ENCODE data around the gene PLAC1.

PLAC1 gene

DNA sequence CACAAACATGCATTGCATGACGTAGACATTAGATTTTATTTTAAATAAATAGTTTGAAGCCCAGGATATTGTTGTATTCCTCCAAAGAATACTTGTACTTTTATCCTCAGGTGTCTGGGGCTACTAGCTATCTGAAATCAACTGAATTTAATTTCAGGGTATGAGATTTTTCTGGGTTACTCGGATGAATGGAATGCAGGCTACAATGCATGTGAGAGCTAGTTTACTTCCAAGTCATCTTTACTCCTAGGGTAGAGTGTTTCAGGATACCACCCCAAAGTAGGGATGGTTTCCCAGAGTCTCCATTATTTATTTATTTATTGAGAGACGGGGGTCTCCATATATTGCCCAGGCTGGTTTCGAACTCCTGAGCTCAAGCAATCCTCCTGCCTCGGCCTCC is 131.9 kb downstream of the PLAC1 start:
- Histone ChIP-seq H3K27me3 (ENCODE audit: control insufficient read depth, insufficient read depth, low read length) (no peaks in the 10 kb centered on the region), H3K36me3 (ENCODE audit: control insufficient read depth, insufficient read depth, low read length) (no peaks in the 10 kb centered on the region), H3K9me3 (ENCODE audit: control insufficient read depth, low read length) (no peaks in the 10 kb centered on the region), H3K9ac (ENCODE audit: low read length) (no peak overlapping the region), H3K4me3 (ENCODE audit: low read length) (no peak overlapping the region), H3K4me1 (ENCODE audit: control insufficient read depth, insufficient read depth, low read length) (no peaks in the 10 kb centered on the region)

DNA sequence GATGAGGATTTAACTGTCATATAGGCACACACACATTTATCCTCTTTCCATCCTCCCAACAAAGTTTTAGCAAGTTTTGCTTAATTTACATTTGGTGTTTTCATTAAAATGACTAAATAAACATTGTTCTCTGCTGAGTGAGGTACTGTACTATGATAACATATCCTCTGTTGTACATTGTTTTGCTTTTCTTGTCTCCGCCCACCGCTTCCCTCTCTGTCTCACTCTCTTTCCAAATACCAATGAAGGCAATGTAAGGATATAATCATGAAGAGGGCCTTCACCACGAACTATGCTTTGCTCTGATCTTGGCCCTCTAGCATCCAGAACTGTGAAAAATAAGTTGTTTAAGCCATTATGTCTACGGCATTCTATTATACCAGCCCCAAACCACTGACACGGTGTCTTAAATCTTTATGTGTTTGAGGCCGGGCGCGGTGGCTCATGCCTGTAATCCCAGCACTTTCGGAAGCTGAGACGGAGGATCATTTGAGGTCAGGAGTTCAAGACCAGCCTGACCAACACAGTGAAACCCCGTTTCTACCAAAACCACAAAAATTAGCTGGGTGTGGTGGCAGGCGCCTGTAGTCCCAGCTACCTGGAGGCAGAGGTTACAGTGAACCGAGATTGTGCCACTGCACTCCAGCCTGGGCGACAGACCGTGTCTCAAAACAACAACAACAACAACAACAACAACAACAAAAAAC is 133.0 kb downstream of the PLAC1 start:
- H3K9me3 ChIP-seq (ENCODE audit: control insufficient read depth, low read length): no peaks in the 10 kb centered on the region
- H3K4me3 ChIP-seq (ENCODE audit: low read length): no peak overlapping the region
- no peaks in the 10 kb centered on the region for H3K36me3 ChIP-seq (ENCODE audit: control insufficient read depth, insufficient read depth, low read length)
- H3K4me1 ChIP-seq (ENCODE audit: control insufficient read depth, insufficient read depth, low read length): no peaks in the 10 kb centered on the region
- H3K9ac ChIP-seq (ENCODE audit: low read length): no peak overlapping the region
- no peaks in the 10 kb centered on the region for H3K27me3 ChIP-seq (ENCODE audit: control insufficient read depth, insufficient read depth, low read length)

DNA sequence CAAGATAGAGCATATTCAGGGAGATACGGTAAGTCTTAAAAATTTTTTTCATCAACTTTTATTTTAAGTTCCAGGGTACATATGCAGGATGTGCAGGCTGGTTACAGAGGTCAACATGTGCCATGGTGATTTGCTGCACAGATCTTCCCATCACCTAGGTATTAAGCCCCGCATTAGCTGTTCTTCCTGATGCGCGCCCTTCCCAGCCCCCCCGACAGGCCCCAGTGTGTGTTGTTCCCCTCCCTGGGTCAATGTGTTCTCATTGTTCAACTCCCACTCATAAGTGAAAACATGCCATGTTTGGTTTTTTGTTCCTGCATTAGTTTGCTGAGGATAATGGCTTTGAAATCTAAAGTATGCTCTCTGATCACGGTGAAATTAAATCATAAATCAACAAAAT is 134.1 kb downstream of the PLAC1 start:
- Histone ChIP-seq H3K9ac (ENCODE audit: low read length) (no peak overlapping the region), H3K4me1 (ENCODE audit: control insufficient read depth, insufficient read depth, low read length) (no peaks in the 10 kb centered on the region), H3K4me3 (ENCODE audit: low read length) (no peak overlapping the region), H3K27me3 (ENCODE audit: control insufficient read depth, insufficient read depth, low read length) (no peaks in the 10 kb centered on the region), H3K36me3 (ENCODE audit: control insufficient read depth, insufficient read depth, low read length) (no peaks in the 10 kb centered on the region), H3K9me3 (ENCODE audit: control insufficient read depth, low read length) (no peaks in the 10 kb centered on the region)

DNA sequence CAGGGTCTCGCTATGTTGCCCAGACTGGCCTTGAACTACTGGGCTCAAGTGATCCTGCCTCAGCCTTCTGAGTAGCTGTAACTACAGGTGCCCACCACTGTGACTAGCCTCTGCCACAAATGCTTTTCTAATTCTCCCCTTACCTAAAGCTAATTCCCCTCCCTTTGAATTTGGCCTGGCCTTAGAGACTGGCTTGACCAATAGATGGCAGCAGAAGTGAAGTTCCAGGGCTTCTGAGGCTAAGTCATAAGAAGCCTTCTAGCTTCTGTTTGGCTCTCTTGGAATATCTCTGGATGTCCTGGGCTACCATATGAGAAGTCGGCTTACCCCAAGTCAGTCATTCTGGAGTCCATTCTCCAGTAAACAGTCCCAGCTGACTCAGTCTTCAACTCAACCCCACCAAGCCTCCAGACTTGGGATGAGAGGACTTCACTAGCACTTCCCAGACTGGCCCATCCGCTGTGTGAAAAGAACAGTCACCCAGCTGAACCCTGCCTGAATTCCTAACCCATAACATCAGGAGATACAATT is 137.3 kb downstream of the PLAC1 start:
- Histone ChIP-seq H3K4me3 (ENCODE audit: low read length) (no peak overlapping the region), H3K9ac (ENCODE audit: low read length) (no peak overlapping the region), H3K36me3 (ENCODE audit: control insufficient read depth, insufficient read depth, low read length) (no peaks in the 10 kb centered on the region), H3K27me3 (ENCODE audit: control insufficient read depth, insufficient read depth, low read length) (no peaks in the 10 kb centered on the region), H3K9me3 (ENCODE audit: control insufficient read depth, low read length) (no peaks in the 10 kb centered on the region), H3K4me1 (ENCODE audit: control insufficient read depth, insufficient read depth, low read length) (no peaks in the 10 kb centered on the region)

Data from mucosa of stomach (tissue), 1 donor.